ENCODE data around the gene TTLL5. TPM values are rescaled to one million over a fixed set of nuclear protein-coding genes. Genes with fewer than 3 reads are reported as not detected.

Gene TTLL5
- total and polyA plus RNA-seq, 2 of the 13 experiments (the other 11 are each of a cell fraction or from before 2014, with no cell fraction given) = 11.8 to 18.8 TPM

GRCh38 chr14:75896341-75896740 is 235.3 kb downstream of the TTLL5 start:
- H3K27ac ChIP-seq (ENCODE audit: extremely low read length, insufficient read depth, low read length) = no peak overlapping the region
- DNase-seq (ENCODE audit: low spot score) = no peak
- H3K79me2 ChIP-seq (ENCODE audit: insufficient read depth, low read length) = no peaks in the 10 kb centered on the region
- no TSS peak for BruUV-seq (replicated peaks)
- H3K4me1 ChIP-seq (ENCODE audit: insufficient read depth, low read length) = no peaks in the 10 kb centered on the region
- no peak overlapping the region for H3K9ac ChIP-seq (ENCODE audit: insufficient read depth, low read depth, low read length)
- ChIA-PET POLR2A (no interaction called here), CTCF (ENCODE audit: low intra/inter-chr PET ratio, low total read pairs) (no interaction called here)
- no peak for ATAC-seq
- intact Hi-C loops (cut with micrococcal nuclease; ENCODE audit: unreplicated experiment) = loop anchor here (10.0 kb wide), 1 partner anchor 662 kb away; no protein-coding TSS in a partner anchor
- H3K36me3 ChIP-seq (replicated peaks in 1 of 2; ENCODE audit: control insufficient read depth in 1 of 2, insufficient read depth in 2 of 2, low read length in 2 of 2) = no peaks in the 10 kb centered on the region; a peak in 1 of 5 replicates
- no peak overlapping the region for H3K4me2 ChIP-seq (ENCODE audit: low read depth, low read length)
- H3K4me3 ChIP-seq (replicated peaks in 1 of 3; ENCODE audit: insufficient read depth in 1 of 3, low read depth in 2 of 3, low read length in 3 of 3) = no peak overlapping the region
- H3K9me3 ChIP-seq (ENCODE audit: low read length) = no peaks in the 10 kb centered on the region
- 64% methylated on average over 2 of the region's 2 CpGs for WGBS (ENCODE audit: low lambda C conversion rate)
- H3K27me3 ChIP-seq (ENCODE audit: control insufficient read depth in 1 of 2, insufficient read depth in 2 of 2, low read length in 2 of 2) = no peaks in the 10 kb centered on the region
- H4K20me1 ChIP-seq (ENCODE audit: insufficient read depth, low read length) = no peaks in the 10 kb centered on the region
- no peak for FAIRE-seq
- in situ Hi-C loops (cut with HindIII; ENCODE audit: extremely low pct_ligation_motif_present, low pct_unique_long_range_greater_than_20kb) = no loop called here
- TF ChIP-seq CEBPB (IDR thresholded peaks at IDR 0.05; ENCODE audit: borderline replicate concordance, low read depth, low read length) = no peak
- no peak for TF ChIP-seq NFIC (IDR thresholded peaks at IDR 0.05; ENCODE audit: low read length)
- TF ChIP-seq ARNTL (CRISPR knock-in tag; IDR thresholded peaks at IDR 0.05) = no peak
- TF ChIP-seq ZNF256 (CRISPR knock-in tag; conservative IDR thresholded peaks at IDR 0.05) = no peak
- TF ChIP-seq PHF21A (CRISPR knock-in tag; IDR thresholded peaks at IDR 0.05) = no peak
- TF ChIP-seq RELA (CRISPR knock-in tag; IDR thresholded peaks at IDR 0.05) = no peak
- TF ChIP-seq CEBPG (CRISPR knock-in tag; IDR thresholded peaks at IDR 0.05) = no peak
- no peak for TF ChIP-seq FOXP4 (CRISPR knock-in tag; IDR thresholded peaks at IDR 0.05)
- TF ChIP-seq HDAC1 (CRISPR knock-in tag; IDR thresholded peaks at IDR 0.05) = no peak
- no peak overlapping the region for H2AFZ ChIP-seq (ENCODE audit: low read length)
